ENCODE data around the gene ARPC1A.
A peak's percentile ranks its signal among the peaks of the same experiment; 100 is the strongest.
"Not testable (repeated sequence)": the region's sequence is repeated elsewhere in the genome, so short reads cannot be mapped to it uniquely, and the experiment has no call there.

Gene ARPC1A

DNA sequence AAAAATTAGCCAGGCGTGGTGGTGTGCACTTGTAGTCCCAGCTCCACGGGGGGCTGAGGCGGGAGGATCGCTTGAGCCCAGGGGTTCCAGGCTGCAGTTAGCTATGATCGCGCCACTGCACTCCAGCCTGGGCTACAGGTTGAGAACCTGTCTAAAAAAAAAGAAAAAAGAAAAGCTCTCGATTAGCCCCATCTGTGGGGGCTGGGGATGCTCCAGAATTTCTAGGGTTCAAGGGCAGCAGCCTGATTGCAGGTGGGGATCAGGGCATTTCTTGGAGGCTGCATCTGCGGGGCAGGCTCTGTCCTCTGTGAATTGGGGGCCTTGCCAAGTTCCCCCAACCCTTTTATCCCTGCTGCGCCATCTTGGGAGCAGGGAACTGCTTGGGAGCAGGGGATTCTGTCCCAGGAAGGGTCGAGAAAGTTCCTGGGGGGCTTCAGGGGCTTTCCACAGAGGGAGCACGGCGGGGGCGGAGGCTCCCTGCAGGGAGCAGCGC, 651 bp upstream of the ARPC1A start:
- no peak for TF ChIP-seq CTCF (IDR thresholded peaks at IDR 0.05; ENCODE audit: low read depth, low read length)
- H3K4me3 ChIP-seq (ENCODE audit: low read depth, low read length) = peak overlapping the region; percentile 99

DNA sequence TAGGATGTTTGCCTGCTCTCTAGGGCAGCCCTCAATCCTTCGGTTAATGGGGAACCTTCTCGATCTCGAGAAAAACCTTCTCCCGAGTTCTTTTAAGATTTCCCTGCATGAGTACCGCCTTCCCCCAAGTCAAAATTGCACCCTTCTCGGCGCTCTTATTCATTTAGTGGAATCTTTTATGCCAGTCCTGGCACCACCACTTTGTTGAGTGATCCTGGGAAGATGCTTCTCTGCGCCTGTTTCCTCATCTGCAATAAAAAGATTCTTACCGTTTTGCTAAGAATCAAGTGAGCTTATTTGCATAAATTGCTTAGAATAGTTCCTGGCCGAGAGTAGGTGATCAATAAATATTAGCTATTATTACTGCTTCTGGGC, 697 bp downstream of the ARPC1A start:
- H3K4me3 ChIP-seq (ENCODE audit: low read depth, low read length) = peak overlapping the region; percentile 99

GRCh38 chr7:99330314-99330961, 4.7 kb downstream of the ARPC1A start:
- H3K4me3 ChIP-seq (ENCODE audit: low read depth, low read length) = 0 out of 2 replicates have a peak overlapping the region, but pooled peaks have one; percentile 12

More for the DNA sequence above, 697 bp downstream of the ARPC1A start:
- no peak for TF ChIP-seq CTCF (IDR thresholded peaks at IDR 0.05; ENCODE audit: low read depth, low read length)

DNA sequence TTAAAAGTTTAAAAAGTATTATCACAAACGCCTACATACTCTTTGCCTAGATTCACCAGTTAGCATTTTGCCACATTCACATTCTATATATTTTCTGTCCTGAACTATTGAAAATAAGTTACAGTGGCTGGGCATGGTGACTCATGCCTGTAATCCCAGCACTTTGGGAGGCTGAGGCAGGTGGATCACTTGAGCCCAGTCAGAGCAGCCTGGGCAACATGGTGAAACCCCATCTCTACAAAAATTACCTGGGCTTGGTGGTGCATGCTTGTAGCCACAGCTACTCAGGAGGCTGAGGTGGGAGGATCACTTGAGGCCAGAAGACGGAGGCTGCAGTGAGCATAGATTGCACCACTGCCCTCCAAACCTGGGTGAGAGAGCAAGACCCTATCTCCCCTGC, 5.3 kb downstream of the ARPC1A start:
- H3K4me3 ChIP-seq (ENCODE audit: low read depth, low read length) = no peak overlapping the region
- TF ChIP-seq CTCF (IDR thresholded peaks at IDR 0.05; ENCODE audit: low read depth, low read length) = no peak

DNA sequence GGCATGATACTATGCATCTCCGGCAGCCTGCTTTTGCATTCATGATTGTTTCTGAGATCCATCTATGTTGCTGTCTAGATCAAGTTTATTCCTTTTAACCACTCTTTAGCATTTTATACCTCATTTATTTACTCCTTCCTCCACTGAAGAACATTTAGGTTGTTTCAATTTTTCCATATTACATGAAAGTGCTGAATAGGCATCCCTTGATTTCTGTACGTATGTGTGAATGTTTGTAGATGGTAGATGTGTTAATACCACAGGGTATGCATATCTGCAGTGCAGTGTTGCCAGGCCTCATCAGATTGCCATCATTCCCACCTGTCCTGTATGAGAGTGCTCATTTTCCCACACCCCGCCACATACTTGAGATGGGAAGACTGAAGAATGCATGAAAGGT, 13.9 kb downstream of the ARPC1A start:
- TF ChIP-seq CTCF (IDR thresholded peaks at IDR 0.05; ENCODE audit: low read depth, low read length) = no peak
- no peak overlapping the region for H3K4me3 ChIP-seq (ENCODE audit: low read depth, low read length)

GRCh38 chr7:99340659-99341058, 15.0 kb downstream of the ARPC1A start:
- TF ChIP-seq CTCF (IDR thresholded peaks at IDR 0.05; ENCODE audit: low read depth, low read length) = no peak
- H3K4me3 ChIP-seq (ENCODE audit: low read depth, low read length) = no peak overlapping the region

DNA sequence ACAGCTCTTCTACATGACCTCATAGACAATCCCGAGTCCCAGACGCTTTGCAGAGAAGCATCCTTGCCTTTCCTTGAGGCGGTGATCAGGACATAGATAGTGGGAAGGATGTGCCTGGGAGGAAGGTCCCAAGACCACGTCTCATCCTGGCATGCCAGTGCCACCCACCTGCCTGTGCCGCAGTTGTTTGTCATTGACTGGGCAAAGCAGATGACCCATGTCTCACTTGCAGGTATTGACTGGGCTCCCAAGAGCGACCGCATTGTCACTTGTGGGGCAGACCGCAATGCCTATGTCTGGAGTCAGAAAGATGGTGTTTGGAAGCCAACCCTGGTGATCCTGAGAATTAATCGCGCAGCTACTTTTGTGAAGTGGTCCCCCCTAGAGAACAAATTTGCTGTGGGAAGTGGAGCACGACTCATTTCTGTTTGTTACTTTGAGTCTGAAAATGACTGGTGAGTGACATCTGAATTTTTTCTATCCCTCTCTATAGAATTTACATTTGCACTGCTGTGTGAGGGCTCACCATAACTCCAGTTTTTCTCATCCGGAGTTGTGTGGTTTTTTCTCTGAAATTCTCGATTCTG, 18.5 kb downstream of the ARPC1A start:
- no peak overlapping the region for H3K4me3 ChIP-seq (ENCODE audit: low read depth, low read length)
- TF ChIP-seq CTCF (IDR thresholded peaks at IDR 0.05; ENCODE audit: low read depth, low read length) = no peak

DNA sequence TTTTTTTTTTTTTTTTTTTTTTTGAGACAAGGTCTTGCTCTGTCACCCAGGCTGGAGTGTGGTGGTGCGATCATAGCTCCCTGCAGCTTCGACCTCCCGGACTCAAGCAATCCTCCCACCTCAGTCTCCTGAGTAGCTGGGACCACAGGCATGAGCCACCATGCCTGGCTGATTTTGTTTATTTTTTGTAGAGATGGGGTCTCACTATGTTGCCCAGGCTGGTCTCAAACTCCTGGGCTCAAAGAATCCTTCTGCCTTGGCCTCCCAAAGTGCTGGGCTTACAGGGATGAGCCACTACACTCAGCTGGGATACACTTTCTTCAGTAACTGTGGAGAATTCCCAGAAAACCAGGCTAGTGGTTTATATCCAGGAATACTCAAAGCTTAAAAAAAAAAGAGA, 24.9 kb downstream of the ARPC1A start:
- H3K4me3 ChIP-seq (ENCODE audit: low read depth, low read length) = not testable (repeated sequence)
